Kidney (tissue), 14 donors: ENCODE measurements around the gene NAA15. TPM values are rescaled to one million over a fixed set of nuclear protein-coding genes. Genes with fewer than 3 reads are reported as not detected.
"Not testable (repeated sequence)": the region's sequence is repeated elsewhere in the genome, so short reads cannot be mapped to it uniquely, and the experiment has no call there.

Experiments
- DNase-seq, 5 donors: peaks; one replicate each; pipeline ENCODE4 v3.0.0-alpha.2; 2013 to 2020
- FAIRE-seq: peaks from 2 replicates; lab custom pipeline; 2012; peaks lifted over from hg19 to GRCh38; lab: Jason Lieb, UNC
- H3K27ac ChIP-seq, 2 donors: one replicate each; pipeline ENCODE4 v1.7.0; 2013; ENCODE audit warnings: low read depth in 2 of 2, low read length in 2 of 2, inconsistent platforms in 1 of 2
- H3K27me3 ChIP-seq: one replicate; pipeline ENCODE4 v1.7.1; 2013; ENCODE audit warnings: low read length, inconsistent platforms; ENCODE audit not compliant: control insufficient read depth, insufficient read depth
- H3K36me3 ChIP-seq, 3 donors: one replicate each; pipeline versions ENCODE4 v1.7.0 to v1.7.1; 2013; ENCODE audit warnings: low read length in 3 of 3, control low read depth in 1 of 3, inconsistent platforms in 1 of 3; ENCODE audit not compliant: insufficient read depth in 3 of 3, control insufficient read depth in 2 of 3
- H3K4me1 ChIP-seq, 3 donors: one replicate each; pipeline versions ENCODE4 v1.7.0 to v1.7.1; 2013; ENCODE audit warnings: low read length in 3 of 3, inconsistent platforms in 1 of 3, low read depth in 1 of 3; ENCODE audit not compliant: control insufficient read depth in 2 of 3, insufficient read depth in 2 of 3
- H3K4me3 ChIP-seq, 3 donors: one replicate each; pipeline versions ENCODE4 v1.7.0 to v1.8.1; 2013; ENCODE audit warnings: low read length in 3 of 3, control low read depth in 1 of 3, inconsistent platforms in 1 of 3
- H3K9ac ChIP-seq, 3 donors: one replicate each; pipeline versions ENCODE4 v1.7.0 to v1.7.1; 2013; ENCODE audit warnings: low read length in 3 of 3, control low read depth in 1 of 3, inconsistent platforms in 1 of 3
- H3K9me3 ChIP-seq, 3 donors: one replicate each; pipeline versions ENCODE4 v1.7.0 to v1.7.1; 2013; ENCODE audit warnings: low read length in 3 of 3, control low read depth in 1 of 3, inconsistent platforms in 1 of 3; ENCODE audit not compliant: control insufficient read depth in 2 of 3, insufficient read depth in 1 of 3
- CTCF ChIP-seq: IDR thresholded peaks from 3 replicates; pipeline ENCODE4 v1.5.1; 2012; ENCODE audit warnings: mild to moderate bottlenecking, moderate library complexity, borderline replicate concordance; ENCODE audit not compliant: insufficient read depth; ENCODE audit errors: extremely low read depth
- intact Hi-C: fragments of 100-400 bp; cut with DNase I; formaldehyde crosslinking; loops from one replicate; pipeline ENCODE4 v1.11.1; 2022
- polyA plus RNA-seq: library from polyadenylated mRNA; stranded (reverse); fragments of 350-450 nt; fragmentation: Illumina TruSeq; extraction: RNeasy Lipid Tissue Mini Kit (QIAGEN cat#74804); gene quantifications from one replicate; pipeline ENCODE4 v1.2.3, GENCODE V29; 2014; ENCODE audit warnings: low read depth, low replicate concordance; ENCODE audit not compliant: insufficient read depth
- total RNA-seq: library from RNA; stranded (reverse); fragmentation: NEBNext Ultra II Directional; extraction: Animal tissue kit (Norgen Biotek cat#: 25700); gene quantifications from one replicate; pipeline ENCODE4 v1.2.1, GENCODE V29; 2021
- donor health status: control.
- donor health status: control.
- donor health status: control.
- donor health status: control.
- donor health status: control.
- donor health status: DM: yes; HTN: yes; CAD: no.
- donor health status: Normal renal cell carcinoma (clear cell type).

The NAA15 gene
- total and polyA plus RNA-seq, 2 donors from 2014 or later = 7.0 to 38.8 TPM

- H3K9ac ChIP-seq = no peak overlapping the region
- intact Hi-C loops = no loop called here
- no peak for FAIRE-seq
These were observed 159.8 kb downstream of the NAA15 start for GRCh38 chr4:139461022-139461628.

GRCh38 chr4:139464512-139464911, 163.2 kb downstream of the NAA15 start:
- DNase-seq, H3K27me3 ChIP-seq, H3K4me1 ChIP-seq, H3K4me3 ChIP-seq, H3K27ac ChIP-seq, H3K36me3 ChIP-seq, H3K9ac ChIP-seq, H3K9me3 ChIP-seq, intact Hi-C loops, FAIRE-seq: not testable (repeated sequence)

More at GRCh38 chr4:139461022-139461628, 159.8 kb downstream of the NAA15 start:
- H3K27me3 ChIP-seq = no peaks in the 10 kb centered on the region
- no peak overlapping the region for H3K4me3 ChIP-seq
- no peaks in the 10 kb centered on the region for H3K36me3 ChIP-seq
- DNase-seq = no peak
- H3K9me3 ChIP-seq = no peaks in the 10 kb centered on the region
- H3K27ac ChIP-seq = no peak overlapping the region
- H3K4me1 ChIP-seq = peaks cover 0 to 5% (median 0%) of the 10 kb centered on the region in 3 donors
- TF ChIP-seq CTCF = no peak

- TF ChIP-seq CTCF = no peak
- Histone ChIP-seq H3K4me1 (no peaks in the 10 kb centered on the region), H3K9ac (no peak overlapping the region), H3K9me3 (peaks cover 0 to 7% (median 0%) of the 10 kb centered on the region in 3 donors), H3K27ac (no peak overlapping the region), H3K4me3 (no peak overlapping the region), H3K36me3 (no peaks in the 10 kb centered on the region), H3K27me3 (no peaks in the 10 kb centered on the region)
- DNase-seq (no peak), FAIRE-seq (no peak)
- intact Hi-C loops = no loop called here
These were observed 164.6 kb downstream of the NAA15 start for GRCh38 chr4:139465922-139466321.

- H3K4me3 ChIP-seq, H3K9ac ChIP-seq, DNase-seq, H3K27ac ChIP-seq, H3K4me1 ChIP-seq, H3K27me3 ChIP-seq, intact Hi-C loops, FAIRE-seq: not testable (repeated sequence)
- peaks cover 6 to 11% (median 8%) of the 10 kb centered on the region in 3 donors for H3K36me3 ChIP-seq
- H3K9me3 ChIP-seq = peaks cover 0 to 11% (median 0%) of the 10 kb centered on the region in 3 donors
These were observed 167.5 kb downstream of the NAA15 start for GRCh38 chr4:139468756-139469155.
